ENCODE results near the gene CHST7. TPM values are rescaled to one million over a fixed set of nuclear protein-coding genes. Genes with fewer than 3 reads are reported as not detected.

Gene CHST7
- total RNA-seq, 1 experiment from 2014 or later = 7.7 TPM

DNA sequence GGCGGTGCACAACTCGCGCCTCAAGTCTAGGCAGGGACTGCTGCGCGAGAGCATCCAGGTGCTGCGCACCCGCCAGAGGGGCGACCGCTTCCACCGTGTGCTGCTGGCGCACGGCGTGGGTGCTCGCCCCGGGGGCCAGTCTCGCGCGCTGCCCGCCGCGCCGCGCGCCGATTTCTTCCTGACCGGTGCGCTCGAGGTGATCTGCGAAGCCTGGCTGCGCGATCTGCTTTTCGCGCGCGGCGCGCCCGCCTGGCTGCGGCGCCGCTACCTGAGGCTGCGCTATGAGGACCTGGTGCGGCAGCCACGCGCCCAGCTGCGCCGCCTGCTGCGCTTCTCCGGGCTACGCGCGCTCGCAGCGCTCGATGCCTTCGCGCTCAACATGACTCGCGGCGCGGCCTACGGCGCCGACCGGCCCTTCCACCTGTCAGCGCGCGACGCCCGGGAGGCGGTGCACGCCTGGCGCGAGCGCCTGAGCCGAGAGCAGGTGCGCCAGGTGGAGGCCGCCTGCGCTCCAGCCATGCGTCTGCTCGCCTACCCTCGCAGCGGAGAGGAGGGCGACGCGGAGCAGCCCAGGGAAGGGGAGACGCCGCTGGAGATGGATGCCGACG lies 1.3 kb downstream of the CHST7 start:
- Histone ChIP-seq H3K9me2 (ENCODE audit: insufficient read depth) (no peaks in the 10 kb centered on the region), H3K4me3 (replicated peaks in 1 of 2; ENCODE audit: low read depth in 1 of 2, low read length in 2 of 2) (no peak overlapping the region), H3K27me3 (ENCODE audit: insufficient read depth, low read length) (no peaks in the 10 kb centered on the region), H3K4me1 (ENCODE audit: control insufficient read depth in 1 of 2, insufficient read depth in 2 of 2, low read length in 2 of 2) (peaks cover 8 to 40% of the 10 kb centered on the region in 2 experiments; a peak in 3 of 4 replicates), H3K4me2 (ENCODE audit: low read length) (peak overlapping the region; percentile 81; the same call in 1 of the 2 replicates), H3K27ac (ENCODE audit: low read depth, low read length) (peak overlapping the region; percentile 86; the same call in 1 of the 2 replicates), H3K79me2 (ENCODE audit: insufficient read depth, low read length) (peaks cover 8% of the 10 kb centered on the region), H3K36me3 (ENCODE audit: control insufficient read depth in 1 of 2, insufficient read depth in 2 of 2, low read length in 2 of 2) (no peaks in the 10 kb centered on the region), H3K9me3 (ENCODE audit: control insufficient read depth in 1 of 2, insufficient read depth in 1 of 2, low read depth in 1 of 2, low read length in 2 of 2) (no peaks in the 10 kb centered on the region), H2AFZ (ENCODE audit: low read depth, low read length, poor library complexity, severe bottlenecking) (no peak overlapping the region), H3K9ac (ENCODE audit: low read length) (no peak overlapping the region), H4K20me1 (ENCODE audit: insufficient read depth) (no peaks in the 10 kb centered on the region)
- ChIA-PET CTCF (no interaction called here), RAD21 (ENCODE audit: low non-redundant PET in 1 of 2, low total read pairs in 2 of 2, uncharacterized antibody in 2 of 2, unreplicated experiment in 2 of 2) (no interaction called here), POLR2A (no interaction called here)
- ATAC-seq (no peak), DNase-seq (ENCODE audit: low read depth, low spot score) (no peak)
- no peak for TF ChIP-seq FOSL1 (IDR thresholded peaks at IDR 0.05; ENCODE audit: low read depth)
- BruUV-seq (replicated peaks) = no TSS peak
- intact Hi-C loops (cut with micrococcal nuclease) = loop anchor here (2.0 kb wide), 1 partner anchor 64 kb away; no protein-coding TSS in a partner anchor

DNA sequence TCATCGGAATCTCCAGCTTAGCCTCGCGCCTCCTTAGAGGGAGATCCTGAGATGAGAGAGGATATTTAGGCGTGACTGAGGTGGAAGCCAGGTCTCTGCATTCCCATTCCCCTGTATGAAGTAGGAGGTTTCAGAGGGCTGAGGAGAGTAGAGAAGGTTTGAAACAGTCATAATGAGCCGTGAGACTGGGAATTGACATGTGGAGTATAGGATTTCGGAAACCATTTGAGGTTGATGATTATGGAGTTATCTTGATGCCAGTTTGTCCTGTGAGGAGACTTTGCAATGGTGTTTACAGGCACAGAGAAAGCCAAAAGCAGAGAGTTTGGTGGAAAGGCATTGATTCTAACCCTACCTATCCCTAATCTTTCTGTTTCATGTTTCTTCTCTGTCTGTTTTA lies 2.0 kb downstream of the CHST7 start:
- BruUV-seq (replicated peaks) = no TSS peak
- ChIA-PET CTCF (no interaction called here), POLR2A (no interaction called here), RAD21 (ENCODE audit: low non-redundant PET in 1 of 2, low total read pairs in 2 of 2, uncharacterized antibody in 2 of 2, unreplicated experiment in 2 of 2) (no interaction called here)
- H3K9me3 ChIP-seq (ENCODE audit: control insufficient read depth in 1 of 2, insufficient read depth in 1 of 2, low read depth in 1 of 2, low read length in 2 of 2) = no peaks in the 10 kb centered on the region
- H3K36me3 ChIP-seq (ENCODE audit: control insufficient read depth in 1 of 2, insufficient read depth in 2 of 2, low read length in 2 of 2) = no peaks in the 10 kb centered on the region
- no peak overlapping the region for H2AFZ ChIP-seq (ENCODE audit: low read depth, low read length, poor library complexity, severe bottlenecking)
- no peaks in the 10 kb centered on the region for H3K27me3 ChIP-seq (ENCODE audit: insufficient read depth, low read length)
- no peaks in the 10 kb centered on the region for H4K20me1 ChIP-seq (ENCODE audit: insufficient read depth)
- no peak overlapping the region for H3K27ac ChIP-seq (ENCODE audit: low read depth, low read length)
- H3K9ac ChIP-seq (ENCODE audit: low read length) = no peak overlapping the region
- TF ChIP-seq ZNF274 (IDR thresholded peaks at IDR 0.05; ENCODE audit: low read depth, low read length) (no peak), JUND (IDR thresholded peaks at IDR 0.05) (no peak), CBX3 (IDR thresholded peaks at IDR 0.05; ENCODE audit: low read depth) (no peak), SP1 (IDR thresholded peaks at IDR 0.05; ENCODE audit: low read depth) (no peak), RAD21 (IDR thresholded peaks at IDR 0.05; ENCODE audit: low read depth) (no peak)
- peaks cover 8 to 40% of the 10 kb centered on the region in 2 experiments for H3K4me1 ChIP-seq (ENCODE audit: control insufficient read depth in 1 of 2, insufficient read depth in 2 of 2, low read length in 2 of 2)
- peak overlapping the region; percentile 19; the same call in 1 of the 2 replicates for H3K4me2 ChIP-seq (ENCODE audit: low read length)
- no peaks in the 10 kb centered on the region for H3K9me2 ChIP-seq (ENCODE audit: insufficient read depth)
- intact Hi-C loops (cut with micrococcal nuclease) = loop anchor here (2.0 kb wide), 1 partner anchor 63 kb away; no protein-coding TSS in a partner anchor
- ATAC-seq = no peak
- peaks cover 12% of the 10 kb centered on the region for H3K79me2 ChIP-seq (ENCODE audit: insufficient read depth, low read length)
- no peak overlapping the region for H3K4me3 ChIP-seq (replicated peaks in 1 of 2; ENCODE audit: low read depth in 1 of 2, low read length in 2 of 2)
- no peak for DNase-seq (ENCODE audit: low read depth, low spot score)

All from HCT116 (cell line).